Osteoblast (primary cell): ENCODE results near the gene CHD3. TPM values are rescaled to one million over a fixed set of nuclear protein-coding genes. Genes with fewer than 3 reads are reported as not detected.

Experiments used
- DNase-seq: peaks from one replicate; pipeline ENCODE4 v3.0.0; 2011; ENCODE audit warnings: low spot score, mixed read lengths; ENCODE audit not compliant: insufficient read length; ENCODE audit errors: missing footprints
- H2AFZ ChIP-seq: 2 replicates; pipeline ENCODE4 v1.6.0; 2011; ENCODE audit warnings: mild to moderate bottlenecking, low read length
- H3K27ac ChIP-seq: 2 replicates; pipeline ENCODE4 v1.5.1; 2011; ENCODE audit warnings: mild to moderate bottlenecking, low read depth, low read length, moderate library complexity
- H3K27me3 ChIP-seq: 2 replicates; pipeline ENCODE4 v1.6.0; 2012; ENCODE audit warnings: mild to moderate bottlenecking, control low read depth, inconsistent platforms, low read length, moderate library complexity; ENCODE audit not compliant: insufficient read depth
- H3K36me3 ChIP-seq: 2 replicates; pipeline ENCODE4 v1.5.1; 2011; ENCODE audit warnings: mild to moderate bottlenecking, low read length, control low read depth, moderate library complexity; ENCODE audit not compliant: insufficient read depth
- H3K4me1 ChIP-seq: 2 replicates; pipeline ENCODE4 v1.5.1; 2011; ENCODE audit warnings: mild to moderate bottlenecking, low read length, control low read depth, moderate library complexity; ENCODE audit not compliant: insufficient read depth
- H3K4me2 ChIP-seq: 2 replicates; pipeline ENCODE4 v1.6.0; 2011; ENCODE audit warnings: mild to moderate bottlenecking, low read length; ENCODE audit not compliant: insufficient read depth
- H3K4me3 ChIP-seq: fragments of 200-600 bp; sonication (generic); 3 replicates; pipeline ENCODE4 v1.5.1; 2012; ENCODE audit warnings: mild to moderate bottlenecking, low read length, inconsistent platforms; ENCODE audit not compliant: insufficient read depth
- H3K79me2 ChIP-seq: 2 replicates; pipeline ENCODE4 v1.6.0; 2012; ENCODE audit warnings: mild to moderate bottlenecking, low read length, control low read depth, inconsistent platforms; ENCODE audit not compliant: insufficient read depth
- H3K9me3 ChIP-seq: 2 replicates; pipeline ENCODE4 v1.5.1; 2011; ENCODE audit warnings: low read depth, low read length, control low read depth
- H4K20me1 ChIP-seq: 2 replicates; pipeline ENCODE4 v1.6.0; 2012; ENCODE audit warnings: mild to moderate bottlenecking, low read length, control low read depth; ENCODE audit not compliant: insufficient read depth
- total RNA-seq: library from RNA; depleted of rRNA; stranded (reverse); fragments of >200 nt; gene quantifications from 2 replicates; pipeline ENCODE4 v1.2.3, GENCODE V29; 2012
- TF ChIP-seq, protein P1 (sequence below): IDR thresholded peaks from 2 replicates; pipeline ENCODE4 v1.5.1; 2011; ENCODE audit warnings: mild to moderate bottlenecking, low read depth, low read length, moderate library complexity; ENCODE audit errors: extremely low read depth

The CHD3 gene
- total RNA-seq, 1 donor: 97.0 TPM

DNA sequence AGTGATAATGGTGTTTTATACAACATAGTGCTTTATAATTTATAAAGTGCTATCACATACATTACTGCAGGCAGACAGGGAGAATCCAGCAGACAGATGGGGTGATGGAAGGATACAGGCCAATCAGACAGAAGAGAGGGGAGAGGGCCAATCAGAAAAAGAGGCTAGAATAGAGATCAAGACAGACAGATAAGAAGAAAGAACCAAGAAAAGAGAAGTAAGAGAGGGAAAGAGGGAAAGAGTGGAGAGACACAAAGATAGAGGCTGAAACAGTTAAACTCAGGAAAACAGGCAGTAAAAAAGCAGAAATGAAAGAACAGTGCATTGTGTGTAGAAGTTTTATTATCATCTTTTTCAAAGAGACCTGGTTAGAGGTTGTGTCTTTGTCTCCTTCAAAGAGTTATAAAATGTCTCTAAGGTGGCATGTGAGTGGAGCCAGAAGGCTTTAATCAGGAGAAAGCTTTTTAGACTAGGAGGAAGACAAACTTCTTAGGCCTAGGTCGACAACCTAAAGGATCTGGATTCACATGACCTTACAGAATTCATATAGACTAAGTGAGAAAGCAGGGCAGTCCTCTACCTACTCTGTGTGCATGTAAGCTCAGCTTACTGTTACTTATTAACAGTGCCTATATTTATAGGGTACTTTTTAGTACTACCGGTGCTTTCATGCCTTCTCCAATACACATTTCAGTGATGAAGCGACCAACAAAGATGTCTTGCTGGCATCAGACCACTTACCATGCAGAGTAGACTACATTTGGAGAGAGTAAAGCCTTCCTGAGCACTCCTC lies 8.3 kb upstream of the CHD3 start:
- TF ChIP-seq, protein P1, sequence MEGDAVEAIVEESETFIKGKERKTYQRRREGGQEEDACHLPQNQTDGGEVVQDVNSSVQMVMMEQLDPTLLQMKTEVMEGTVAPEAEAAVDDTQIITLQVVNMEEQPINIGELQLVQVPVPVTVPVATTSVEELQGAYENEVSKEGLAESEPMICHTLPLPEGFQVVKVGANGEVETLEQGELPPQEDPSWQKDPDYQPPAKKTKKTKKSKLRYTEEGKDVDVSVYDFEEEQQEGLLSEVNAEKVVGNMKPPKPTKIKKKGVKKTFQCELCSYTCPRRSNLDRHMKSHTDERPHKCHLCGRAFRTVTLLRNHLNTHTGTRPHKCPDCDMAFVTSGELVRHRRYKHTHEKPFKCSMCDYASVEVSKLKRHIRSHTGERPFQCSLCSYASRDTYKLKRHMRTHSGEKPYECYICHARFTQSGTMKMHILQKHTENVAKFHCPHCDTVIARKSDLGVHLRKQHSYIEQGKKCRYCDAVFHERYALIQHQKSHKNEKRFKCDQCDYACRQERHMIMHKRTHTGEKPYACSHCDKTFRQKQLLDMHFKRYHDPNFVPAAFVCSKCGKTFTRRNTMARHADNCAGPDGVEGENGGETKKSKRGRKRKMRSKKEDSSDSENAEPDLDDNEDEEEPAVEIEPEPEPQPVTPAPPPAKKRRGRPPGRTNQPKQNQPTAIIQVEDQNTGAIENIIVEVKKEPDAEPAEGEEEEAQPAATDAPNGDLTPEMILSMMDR: no peak
- no peak overlapping the region for H3K27ac ChIP-seq

DNA sequence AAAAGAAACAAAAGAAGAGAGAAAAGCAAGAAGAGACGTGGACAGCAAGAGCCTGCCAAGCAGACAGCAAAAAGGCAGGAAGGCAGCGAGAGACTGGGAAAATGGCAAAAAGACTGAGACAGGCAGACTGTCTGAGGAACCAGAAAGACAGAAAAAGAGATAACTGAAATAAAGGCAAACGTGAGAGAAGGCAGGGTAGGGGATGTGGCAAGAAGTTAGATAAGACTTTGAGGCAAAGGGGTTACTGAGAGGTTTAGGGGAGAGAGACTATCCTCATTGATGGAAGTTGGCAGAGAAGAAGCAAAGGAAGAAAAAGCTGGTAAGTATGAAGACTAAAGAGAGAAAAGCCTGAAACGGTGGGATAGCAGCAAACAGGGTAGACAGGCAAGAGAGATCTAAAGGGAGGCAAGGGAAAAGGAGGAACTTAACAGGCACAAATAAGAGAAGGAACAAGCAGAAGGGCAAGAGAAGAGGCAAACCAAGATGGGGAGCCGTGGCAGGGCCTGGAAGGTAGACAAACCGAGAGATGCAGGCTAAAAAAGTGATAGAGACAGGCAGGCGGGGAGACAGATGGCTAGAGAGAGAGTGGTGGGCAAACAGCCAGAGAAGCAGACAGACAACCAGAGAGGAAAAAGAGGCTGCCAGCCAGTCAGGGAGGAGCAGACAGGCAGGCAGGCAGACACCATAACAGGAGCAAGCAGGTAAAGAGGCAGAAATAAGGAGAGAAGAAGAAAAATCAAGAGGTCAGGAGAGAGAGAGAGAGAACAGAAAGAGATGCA lies 7.1 kb upstream of the CHD3 start:
- Histone ChIP-seq H3K36me3 (peaks cover 38% of the 10 kb centered on the region), H3K27ac (no peak overlapping the region), H3K79me2 (peaks cover 9% of the 10 kb centered on the region), H3K9me3 (no peaks in the 10 kb centered on the region), H3K27me3 (no peaks in the 10 kb centered on the region), H2AFZ (no peak overlapping the region), H3K4me2 (no peak overlapping the region), H4K20me1 (no peaks in the 10 kb centered on the region), H3K4me3 (no peak overlapping the region), H3K4me1 (peaks cover 12% of the 10 kb centered on the region)
- no peak for DNase-seq
- TF ChIP-seq, protein P1: no peak

More for the DNA sequence above, 8.3 kb upstream of the CHD3 start:
- peaks cover 2% of the 10 kb centered on the region for H3K79me2 ChIP-seq
- peaks cover 6% of the 10 kb centered on the region for H3K4me1 ChIP-seq
- no peaks in the 10 kb centered on the region for H3K9me3 ChIP-seq
- DNase-seq: no peak
- H2AFZ ChIP-seq: no peak overlapping the region
- no peaks in the 10 kb centered on the region for H3K27me3 ChIP-seq
- peaks cover 38% of the 10 kb centered on the region for H3K36me3 ChIP-seq
- no peak overlapping the region for H3K4me2 ChIP-seq
- H3K4me3 ChIP-seq: no peak overlapping the region
- H4K20me1 ChIP-seq: no peaks in the 10 kb centered on the region

GRCh38 chr17:7882068-7882467 lies 6.5 kb upstream of the CHD3 start:
- no peak overlapping the region for H2AFZ ChIP-seq
- peaks cover 38% of the 10 kb centered on the region for H3K36me3 ChIP-seq
- no peaks in the 10 kb centered on the region for H4K20me1 ChIP-seq
- no peak for DNase-seq
- TF ChIP-seq, protein P1: no peak
- H3K27ac ChIP-seq: no peak overlapping the region
- H3K4me2 ChIP-seq: no peak overlapping the region
- H3K79me2 ChIP-seq: peaks cover 9% of the 10 kb centered on the region
- H3K9me3 ChIP-seq: no peaks in the 10 kb centered on the region
- no peak overlapping the region for H3K4me3 ChIP-seq
- no peaks in the 10 kb centered on the region for H3K27me3 ChIP-seq
- peaks cover 18% of the 10 kb centered on the region for H3K4me1 ChIP-seq

DNA sequence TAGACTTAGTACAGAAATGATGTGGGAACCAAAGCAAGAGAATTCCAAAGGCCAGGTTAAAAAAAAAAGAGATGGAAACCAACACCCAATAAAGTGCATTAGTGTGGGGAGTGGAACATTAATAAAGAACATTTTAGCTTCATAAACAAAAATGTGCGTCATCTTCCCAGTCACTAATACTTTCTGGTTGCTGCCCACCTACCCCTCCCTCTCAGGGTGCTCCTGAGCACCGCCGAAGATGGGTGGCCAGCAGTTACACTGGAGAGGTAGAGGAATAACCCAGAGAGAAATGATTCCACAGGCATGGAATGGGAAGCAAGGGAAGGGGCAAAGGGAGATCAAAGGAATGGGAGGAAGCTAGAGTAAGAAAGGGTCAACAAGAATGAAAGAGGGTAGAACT lies 6.0 kb upstream of the CHD3 start:
- Histone ChIP-seq H3K9me3 (no peaks in the 10 kb centered on the region), H3K79me2 (peaks cover 9% of the 10 kb centered on the region), H3K36me3 (peaks cover 38% of the 10 kb centered on the region), H4K20me1 (no peaks in the 10 kb centered on the region), H3K27ac (peak overlapping the region; percentile 68), H3K4me2 (no peak overlapping the region), H3K27me3 (no peaks in the 10 kb centered on the region), H3K4me3 (no peak overlapping the region), H3K4me1 (peaks cover 21% of the 10 kb centered on the region), H2AFZ (no peak overlapping the region)
- no peak for DNase-seq
- TF ChIP-seq, protein P1: no peak
